ENCODE results near the gene GABRR2.

DNA sequence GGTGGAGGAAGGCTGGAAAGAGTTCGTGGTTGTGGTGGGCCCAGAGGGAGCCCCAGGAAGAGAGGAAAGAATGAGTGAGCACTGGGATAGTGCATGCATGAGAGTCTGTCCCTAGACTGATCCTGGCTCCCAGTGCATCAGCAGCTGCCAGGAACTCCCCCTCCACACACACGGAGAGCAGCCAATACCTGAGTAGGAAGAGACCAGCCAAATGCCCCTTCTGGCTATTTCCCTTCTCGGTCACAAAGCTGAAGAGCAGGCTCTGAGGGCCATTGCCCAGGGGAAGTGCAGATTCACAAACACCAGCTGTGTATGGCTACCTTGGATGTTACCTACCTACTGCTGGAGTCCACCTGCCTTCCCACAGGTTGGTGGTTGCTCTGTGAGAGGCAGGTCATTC is 45.1 kb downstream of the GABRR2 start:
- TF ChIP-seq CTCF (IDR thresholded peaks at IDR 0.05; ENCODE audit: poor library complexity), result no peak
- TF ChIP-seq EZH2 (IDR thresholded peaks at IDR 0.05; ENCODE audit: borderline replicate concordance), result no peak
